ENCODE data around the gene C3orf18. TPM values are rescaled to one million over a fixed set of nuclear protein-coding genes. Genes with fewer than 3 reads are reported as not detected.

The C3orf18 gene
- total and polyA plus RNA-seq, 9 of the 15 experiments (the other 6 are each of a cell fraction or from before 2014, with no cell fraction given), result 0.01 to 2.3 (median 0.94) TPM

GRCh38 chr3:50604628-50605588 lies 37.4 kb upstream of the C3orf18 start (continued):
- no peak for TF ChIP-seq NR4A1 (CRISPR knock-in tag; IDR thresholded peaks at IDR 0.05)
- peak; percentile 87 for TF ChIP-seq NR4A1 (tag; IDR thresholded peaks at IDR 0.05)
- no peak for TF ChIP-seq HDAC6 (IDR thresholded peaks at IDR 0.05; ENCODE audit: low read depth, low read length)
- peak; percentile 42 for TF ChIP-seq CCNT2 (IDR thresholded peaks at IDR 0.05; ENCODE audit: borderline replicate concordance, extremely low read depth, insufficient read length, low read depth, low read length)
- TF ChIP-seq ZNF384 (IDR thresholded peaks at IDR 0.05; ENCODE audit: low read depth, low read length), result no peak
- peak; percentile 72 for TF ChIP-seq ZBTB9 (CRISPR knock-in tag; IDR thresholded peaks at IDR 0.05)
- TF ChIP-seq HMGN3 (IDR thresholded peaks at IDR 0.05; ENCODE audit: borderline replicate concordance, extremely low read depth, insufficient read length, low read depth, low read length), result peak; percentile 74
- TF ChIP-seq ZBED1 (IDR thresholded peaks at IDR 0.05), result 0 out of 2 replicates have a peak, but pooled peaks have one; percentile 16
- TF ChIP-seq BRF1 (IDR thresholded peaks at IDR 0.05; ENCODE audit: borderline replicate concordance, extremely low read depth, insufficient read length), result no peak
- no peak for TF ChIP-seq USF1 (CRISPR knock-in tag; IDR thresholded peaks at IDR 0.05)
- TF ChIP-seq HNRNPH1 (optimal IDR thresholded peaks at IDR 0.05; ENCODE audit: low read depth, low read length), result no peak
- 0 out of 2 replicates have a peak, but pooled peaks have one; percentile 34 for TF ChIP-seq CREB3 (tag; conservative IDR thresholded peaks at IDR 0.05; ENCODE audit: low read depth)
- TF ChIP-seq ZNF197 (CRISPR knock-in tag; IDR thresholded peaks at IDR 0.05; ENCODE audit: low read depth), result no peak
- peak; percentile 47; the same call in 1 of the 2 replicates for TF ChIP-seq DMBX1 (CRISPR knock-in tag; IDR thresholded peaks at IDR 0.05; ENCODE audit: borderline replicate concordance)
- TF ChIP-seq ATF1 (CRISPR knock-in tag; IDR thresholded peaks at IDR 0.05), result no peak
- TF ChIP-seq ATF1 (tag; IDR thresholded peaks at IDR 0.05), result 0 out of 2 replicates have a peak, but pooled peaks have one; percentile 10
- TF ChIP-seq ZNF121 (CRISPR knock-in tag; conservative IDR thresholded peaks at IDR 0.05), result no peak
- no peak for TF ChIP-seq GATAD2B (IDR thresholded peaks at IDR 0.05; ENCODE audit: borderline replicate concordance)
- peak in 1 of 2 experiments; percentile 47; a peak in 1 of 4 replicates for TF ChIP-seq SRF (CRISPR knock-in tag; IDR thresholded peaks at IDR 0.05)
- peak; percentile 66; the same call in 1 of the 2 replicates for TF ChIP-seq ZNF518B (CRISPR knock-in tag; IDR thresholded peaks at IDR 0.05)
